GM12891 (cell line): ENCODE data around the gene PRDX6.

Source experiments
- POLR2A ChIP-seq: IDR thresholded peaks from 2 replicates; pipeline ENCODE4 v1.6.1; 2011; ENCODE audit warnings: low read depth, low read length, control low read depth
- POLR2AphosphoS5 ChIP-seq: IDR thresholded peaks from 2 replicates; pipeline ENCODE4 v1.6.1; 2011; ENCODE audit warnings: low read depth, low read length, control low read depth

- TF ChIP-seq POLR2A (no peak), POLR2AphosphoS5 (no peak)
These were observed 46.2 kb downstream of the PRDX6 start for GRCh38 chr1:173523329-173523728.
